Activated CD8-positive, alpha-beta memory T cell treated with anti-CD3 and anti-CD28 coated beads, Interleukin-2, amount 50 U/mL, for 24 hours (primary cell): Measurements from ENCODE around the gene RPL3.
"Not testable (repeated sequence)": the region's sequence is repeated elsewhere in the genome, so short reads cannot be mapped to it uniquely, and the experiment has no call there.

ENCODE experiments used
- DNase-seq: peaks from one replicate; pipeline ENCODE4 v3.0.0-alpha.2; 2020; ENCODE audit errors: extremely low read depth

The RPL3 gene

GRCh38 chr22:39351689-39352214, 32.3 kb upstream of the RPL3 start:
- no peak for DNase-seq

GRCh38 chr22:39350757-39351688, 31.6 kb upstream of the RPL3 start:
- no peak for DNase-seq

GRCh38 chr22:39349967-39350726, 30.7 kb upstream of the RPL3 start, which contains the start of gene SYNGR1:
Gene SYNGR1 (plus strand): TSS chr22:39349991. CDS start chr22:39350011, 20 bp downstream.
- DNase-seq, result no peak

GRCh38 chr22:39349506-39349966, 30.1 kb upstream of the RPL3 start:
- DNase-seq, result no peak

GRCh38 chr22:39348909-39349505, 29.6 kb upstream of the RPL3 start:
- no peak for DNase-seq

- no peak for DNase-seq
Measured at GRCh38 chr22:39345231-39345630, 25.8 kb upstream of the RPL3 start.

GRCh38 chr22:39344046-39344390, 24.6 kb upstream of the RPL3 start:
- no peak for DNase-seq

GRCh38 chr22:39343259-39344045, 24.0 kb upstream of the RPL3 start:
- no peak for DNase-seq

GRCh38 chr22:39341179-39341578, 21.8 kb upstream of the RPL3 start:
- DNase-seq, result no peak

GRCh38 chr22:39339775-39340174, 20.4 kb upstream of the RPL3 start:
- DNase-seq, result not testable (repeated sequence)

GRCh38 chr22:39336411-39336810, 17.0 kb upstream of the RPL3 start:
- no peak for DNase-seq

GRCh38 chr22:39332441-39333064, 13.1 kb upstream of the RPL3 start:
- no peak for DNase-seq

GRCh38 chr22:39330553-39330952, 11.1 kb upstream of the RPL3 start:
- DNase-seq, result not testable (repeated sequence)

GRCh38 chr22:39327995-39328754, 8.8 kb upstream of the RPL3 start:
- no peak for DNase-seq

GRCh38 chr22:39325392-39325932, 6.0 kb upstream of the RPL3 start:
- DNase-seq, result no peak

GRCh38 chr22:39320616-39321029, 1.2 kb upstream of the RPL3 start:
- not testable (repeated sequence) for DNase-seq

GRCh38 chr22:39318507-39319283, 728 bp downstream of the RPL3 start:
- no peak for DNase-seq

- DNase-seq, result no peak
Measured at GRCh38 chr22:39317775-39318506, 1.5 kb downstream of the RPL3 start.
